ENCODE measurements around the gene VCL. TPM values are rescaled to one million over a fixed set of nuclear protein-coding genes. Genes with fewer than 3 reads are reported as not detected.
"Not testable (repeated sequence)": the region's sequence is repeated elsewhere in the genome, so short reads cannot be mapped to it uniquely, and the experiment has no call there.

VCL gene
- polyA plus RNA-seq, 1 donor from 2014 or later, result 11.2 TPM

DNA sequence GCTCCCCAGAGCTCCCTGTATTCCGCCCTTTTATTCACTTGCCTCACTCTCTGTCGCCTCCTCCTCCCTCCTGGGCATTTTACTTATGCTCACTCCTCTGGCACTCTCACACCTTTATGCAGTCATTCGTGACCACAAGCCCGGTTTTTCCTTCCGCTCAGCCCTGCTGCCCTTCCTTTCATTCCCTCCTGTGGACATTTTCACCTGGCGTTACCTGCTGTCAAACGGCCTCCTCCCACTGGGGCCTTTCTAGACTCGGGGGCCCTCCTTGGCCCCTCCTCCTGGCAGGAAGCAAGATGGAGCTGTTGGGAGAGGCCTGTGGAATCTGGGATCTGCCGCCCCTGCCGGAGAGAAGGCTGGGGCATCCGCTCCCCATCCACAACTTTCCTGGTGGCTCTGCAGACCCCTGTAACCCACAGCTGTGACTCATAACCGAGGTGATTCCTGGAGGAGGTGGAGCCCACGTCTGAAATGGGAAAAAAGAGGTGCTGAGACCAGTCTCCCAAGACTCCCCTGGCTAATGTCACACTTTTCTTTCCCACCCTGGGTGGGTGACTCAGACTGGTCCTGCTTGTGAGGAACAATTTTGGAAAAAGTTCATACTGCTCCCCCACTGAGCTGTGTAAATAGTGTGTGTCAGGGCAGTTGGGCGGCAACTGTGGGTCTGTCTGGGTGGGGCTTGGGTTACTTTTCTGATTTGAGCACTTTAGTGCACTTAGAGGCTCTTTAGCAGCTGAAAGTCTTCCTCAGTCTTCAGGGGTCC lies 1.2 kb downstream of the VCL start:
- no peaks in the 10 kb centered on the region for H3K9me3 ChIP-seq (ENCODE audit: low read length)
- peak overlapping the region; percentile 92 for H3K4me3 ChIP-seq (ENCODE audit: low read length)
- peak overlapping the region; percentile 94 for H3K9ac ChIP-seq (ENCODE audit: low read length)
- H3K27ac ChIP-seq (ENCODE audit: low read length), result peak overlapping the region; percentile 92
- no peaks in the 10 kb centered on the region for H4K20me1 ChIP-seq (ENCODE audit: insufficient read depth)
- H3K4me2 ChIP-seq (ENCODE audit: low read length), result peak overlapping the region; percentile 87
- H3F3A ChIP-seq (ENCODE audit: insufficient read depth, low read length, poor library complexity, severe bottlenecking), result no peaks in the 10 kb centered on the region
- H2AFZ ChIP-seq (ENCODE audit: low read depth, low read length), result peak overlapping the region; percentile 54
- TF ChIP-seq EP300 (conservative IDR thresholded peaks at IDR 0.05; ENCODE audit: poor library complexity, severe bottlenecking), result no peak
- TF ChIP-seq, protein P1, sequence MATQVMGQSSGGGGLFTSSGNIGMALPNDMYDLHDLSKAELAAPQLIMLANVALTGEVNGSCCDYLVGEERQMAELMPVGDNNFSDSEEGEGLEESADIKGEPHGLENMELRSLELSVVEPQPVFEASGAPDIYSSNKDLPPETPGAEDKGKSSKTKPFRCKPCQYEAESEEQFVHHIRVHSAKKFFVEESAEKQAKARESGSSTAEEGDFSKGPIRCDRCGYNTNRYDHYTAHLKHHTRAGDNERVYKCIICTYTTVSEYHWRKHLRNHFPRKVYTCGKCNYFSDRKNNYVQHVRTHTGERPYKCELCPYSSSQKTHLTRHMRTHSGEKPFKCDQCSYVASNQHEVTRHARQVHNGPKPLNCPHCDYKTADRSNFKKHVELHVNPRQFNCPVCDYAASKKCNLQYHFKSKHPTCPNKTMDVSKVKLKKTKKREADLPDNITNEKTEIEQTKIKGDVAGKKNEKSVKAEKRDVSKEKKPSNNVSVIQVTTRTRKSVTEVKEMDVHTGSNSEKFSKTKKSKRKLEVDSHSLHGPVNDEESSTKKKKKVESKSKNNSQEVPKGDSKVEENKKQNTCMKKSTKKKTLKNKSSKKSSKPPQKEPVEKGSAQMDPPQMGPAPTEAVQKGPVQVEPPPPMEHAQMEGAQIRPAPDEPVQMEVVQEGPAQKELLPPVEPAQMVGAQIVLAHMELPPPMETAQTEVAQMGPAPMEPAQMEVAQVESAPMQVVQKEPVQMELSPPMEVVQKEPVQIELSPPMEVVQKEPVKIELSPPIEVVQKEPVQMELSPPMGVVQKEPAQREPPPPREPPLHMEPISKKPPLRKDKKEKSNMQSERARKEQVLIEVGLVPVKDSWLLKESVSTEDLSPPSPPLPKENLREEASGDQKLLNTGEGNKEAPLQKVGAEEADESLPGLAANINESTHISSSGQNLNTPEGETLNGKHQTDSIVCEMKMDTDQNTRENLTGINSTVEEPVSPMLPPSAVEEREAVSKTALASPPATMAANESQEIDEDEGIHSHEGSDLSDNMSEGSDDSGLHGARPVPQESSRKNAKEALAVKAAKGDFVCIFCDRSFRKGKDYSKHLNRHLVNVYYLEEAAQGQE (IDR thresholded peaks at IDR 0.05; ENCODE audit: borderline replicate concordance), result peak; percentile 89
- TF ChIP-seq SMC3 (conservative IDR thresholded peaks at IDR 0.05; ENCODE audit: poor library complexity), result peak; percentile 41
- TF ChIP-seq MXI1 (conservative IDR thresholded peaks at IDR 0.05; ENCODE audit: poor library complexity, severe bottlenecking), result no peak
- peak; percentile 50 for TF ChIP-seq POLR2AphosphoS5 (IDR thresholded peaks at IDR 0.05)
- TF ChIP-seq RAD21 (conservative IDR thresholded peaks at IDR 0.05), result peak; percentile 35
- TF ChIP-seq, protein P2, sequence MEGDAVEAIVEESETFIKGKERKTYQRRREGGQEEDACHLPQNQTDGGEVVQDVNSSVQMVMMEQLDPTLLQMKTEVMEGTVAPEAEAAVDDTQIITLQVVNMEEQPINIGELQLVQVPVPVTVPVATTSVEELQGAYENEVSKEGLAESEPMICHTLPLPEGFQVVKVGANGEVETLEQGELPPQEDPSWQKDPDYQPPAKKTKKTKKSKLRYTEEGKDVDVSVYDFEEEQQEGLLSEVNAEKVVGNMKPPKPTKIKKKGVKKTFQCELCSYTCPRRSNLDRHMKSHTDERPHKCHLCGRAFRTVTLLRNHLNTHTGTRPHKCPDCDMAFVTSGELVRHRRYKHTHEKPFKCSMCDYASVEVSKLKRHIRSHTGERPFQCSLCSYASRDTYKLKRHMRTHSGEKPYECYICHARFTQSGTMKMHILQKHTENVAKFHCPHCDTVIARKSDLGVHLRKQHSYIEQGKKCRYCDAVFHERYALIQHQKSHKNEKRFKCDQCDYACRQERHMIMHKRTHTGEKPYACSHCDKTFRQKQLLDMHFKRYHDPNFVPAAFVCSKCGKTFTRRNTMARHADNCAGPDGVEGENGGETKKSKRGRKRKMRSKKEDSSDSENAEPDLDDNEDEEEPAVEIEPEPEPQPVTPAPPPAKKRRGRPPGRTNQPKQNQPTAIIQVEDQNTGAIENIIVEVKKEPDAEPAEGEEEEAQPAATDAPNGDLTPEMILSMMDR (IDR thresholded peaks at IDR 0.05; ENCODE audit: poor library complexity, severe bottlenecking), result peak; percentile 71
- no peak for TF ChIP-seq TAF1 (IDR thresholded peaks at IDR 0.05; ENCODE audit: low read depth)
- TF ChIP-seq EZH2 (IDR thresholded peaks at IDR 0.05; ENCODE audit: borderline replicate concordance, insufficient read depth, low read length, poor library complexity, severe bottlenecking), result no peak
- no peaks in the 10 kb centered on the region for H3K9me2 ChIP-seq (ENCODE audit: insufficient read depth, low read length)
- H3K36me3 ChIP-seq (ENCODE audit: insufficient read depth, low read length), result no peaks in the 10 kb centered on the region
- peaks cover 24% of the 10 kb centered on the region for H3K79me2 ChIP-seq (replicated peaks; ENCODE audit: insufficient read depth, low read length)
- H3K27me3 ChIP-seq (ENCODE audit: insufficient read depth, low read depth, low read length), result no peaks in the 10 kb centered on the region

DNA sequence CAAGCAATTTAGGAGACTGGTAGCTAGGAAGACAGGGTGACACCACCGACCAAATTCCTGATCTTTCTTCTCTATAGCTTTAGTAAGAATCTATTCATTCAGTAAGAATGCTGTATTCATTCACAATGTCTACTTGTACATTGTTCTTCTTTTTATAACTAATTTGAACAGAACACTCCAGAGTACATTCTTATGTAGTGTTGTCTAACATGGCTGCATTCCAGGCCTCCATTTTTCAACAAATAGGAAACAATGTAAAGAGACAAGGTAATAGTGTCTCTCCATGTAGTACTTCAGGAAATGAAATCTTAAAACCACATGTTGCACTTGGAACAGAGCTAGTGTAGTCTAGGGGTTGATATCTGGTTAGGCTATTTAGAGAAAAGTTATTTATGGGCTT lies 1.8 kb downstream of the VCL start:
- no peak overlapping the region for H3K27ac ChIP-seq (ENCODE audit: low read length)
- TF ChIP-seq EZH2 (IDR thresholded peaks at IDR 0.05; ENCODE audit: borderline replicate concordance, insufficient read depth, low read length, poor library complexity, severe bottlenecking), result no peak
- TF ChIP-seq, protein P2 (IDR thresholded peaks at IDR 0.05; ENCODE audit: poor library complexity, severe bottlenecking), result no peak
- no peak for TF ChIP-seq RAD21 (conservative IDR thresholded peaks at IDR 0.05)
- no peak for TF ChIP-seq SMC3 (conservative IDR thresholded peaks at IDR 0.05; ENCODE audit: poor library complexity)
- no peak for TF ChIP-seq EP300 (conservative IDR thresholded peaks at IDR 0.05; ENCODE audit: poor library complexity, severe bottlenecking)
- TF ChIP-seq, protein P1 (IDR thresholded peaks at IDR 0.05; ENCODE audit: borderline replicate concordance), result no peak
- no peak for TF ChIP-seq POLR2AphosphoS5 (IDR thresholded peaks at IDR 0.05)
- TF ChIP-seq TAF1 (IDR thresholded peaks at IDR 0.05; ENCODE audit: low read depth), result no peak
- peak overlapping the region; percentile 94 for H3K9ac ChIP-seq (ENCODE audit: low read length)
- H3K36me3 ChIP-seq (ENCODE audit: insufficient read depth, low read length), result no peaks in the 10 kb centered on the region
- no peaks in the 10 kb centered on the region for H4K20me1 ChIP-seq (ENCODE audit: insufficient read depth)
- H3K4me2 ChIP-seq (ENCODE audit: low read length), result peak overlapping the region; percentile 87
- H3F3A ChIP-seq (ENCODE audit: insufficient read depth, low read length, poor library complexity, severe bottlenecking), result no peaks in the 10 kb centered on the region
- H3K9me3 ChIP-seq (ENCODE audit: low read length), result no peaks in the 10 kb centered on the region
- H3K9me2 ChIP-seq (ENCODE audit: insufficient read depth, low read length), result no peaks in the 10 kb centered on the region
- H3K27me3 ChIP-seq (ENCODE audit: insufficient read depth, low read depth, low read length), result no peaks in the 10 kb centered on the region
- H3K4me3 ChIP-seq (ENCODE audit: low read length), result peak overlapping the region; percentile 92
- H3K79me2 ChIP-seq (replicated peaks; ENCODE audit: insufficient read depth, low read length), result peaks cover 24% of the 10 kb centered on the region
- no peak overlapping the region for H2AFZ ChIP-seq (ENCODE audit: low read depth, low read length)

DNA sequence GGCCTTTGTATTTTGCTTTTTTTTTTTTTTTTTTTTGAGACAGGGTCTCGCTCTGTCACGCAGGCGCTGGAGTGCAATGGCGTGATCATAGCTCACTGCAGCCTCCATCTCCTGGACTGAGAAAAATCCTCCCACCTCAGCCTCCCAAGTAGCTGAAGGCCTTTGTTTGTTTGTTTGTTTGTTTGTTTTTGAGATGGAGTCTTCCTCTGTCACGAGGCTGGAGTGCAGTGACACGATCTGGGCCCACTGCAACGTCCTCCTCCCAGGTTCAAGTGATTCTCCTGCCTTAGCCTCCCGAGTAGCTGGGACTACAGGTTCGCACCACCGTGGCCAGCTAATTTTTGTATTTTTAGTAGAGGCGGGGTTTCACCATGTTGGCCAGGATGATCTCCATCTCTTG lies 2.3 kb downstream of the VCL start:
- H3K4me2 ChIP-seq (ENCODE audit: low read length); H3K36me3 ChIP-seq (ENCODE audit: insufficient read depth, low read length); H4K20me1 ChIP-seq (ENCODE audit: insufficient read depth); H3F3A ChIP-seq (ENCODE audit: insufficient read depth, low read length, poor library complexity, severe bottlenecking); H3K27me3 ChIP-seq (ENCODE audit: insufficient read depth, low read depth, low read length); H3K27ac ChIP-seq (ENCODE audit: low read length); H3K9me2 ChIP-seq (ENCODE audit: insufficient read depth, low read length); H3K9ac ChIP-seq (ENCODE audit: low read length); H2AFZ ChIP-seq (ENCODE audit: low read depth, low read length); H3K9me3 ChIP-seq (ENCODE audit: low read length): not testable (repeated sequence)
- Histone ChIP-seq H3K79me2 (replicated peaks; ENCODE audit: insufficient read depth, low read length) (peaks cover 24% of the 10 kb centered on the region), H3K4me3 (ENCODE audit: low read length) (peak overlapping the region; percentile 92)
